GM19452 (cell line): Measurements from ENCODE around the gene PTTG2.
"Not testable (repeated sequence)": the region's sequence is repeated elsewhere in the genome, so short reads cannot be mapped to it uniquely, and the experiment has no call there.

ENCODE experiments used
- ATAC-seq: cut with Tn5 transposase; IDR thresholded peaks from one replicate; pipeline ENCODE4 v1.9.1; 2021; ENCODE audit not compliant: unreplicated experiment

The PTTG2 gene

GRCh38 chr4:37953620-37954293 lies 6.4 kb upstream of the PTTG2 start:
- ATAC-seq: no peak

GRCh38 chr4:37956941-37957340 lies 3.3 kb upstream of the PTTG2 start:
- ATAC-seq: no peak

GRCh38 chr4:37958932-37959331 lies 1.3 kb upstream of the PTTG2 start:
- no peak for ATAC-seq

- no peak for ATAC-seq
Observed at GRCh38 chr4:37960679-37961450, 667 bp downstream of the PTTG2 start.

GRCh38 chr4:37964734-37965457 lies 4.7 kb downstream of the PTTG2 start:
- no peak for ATAC-seq

DNA sequence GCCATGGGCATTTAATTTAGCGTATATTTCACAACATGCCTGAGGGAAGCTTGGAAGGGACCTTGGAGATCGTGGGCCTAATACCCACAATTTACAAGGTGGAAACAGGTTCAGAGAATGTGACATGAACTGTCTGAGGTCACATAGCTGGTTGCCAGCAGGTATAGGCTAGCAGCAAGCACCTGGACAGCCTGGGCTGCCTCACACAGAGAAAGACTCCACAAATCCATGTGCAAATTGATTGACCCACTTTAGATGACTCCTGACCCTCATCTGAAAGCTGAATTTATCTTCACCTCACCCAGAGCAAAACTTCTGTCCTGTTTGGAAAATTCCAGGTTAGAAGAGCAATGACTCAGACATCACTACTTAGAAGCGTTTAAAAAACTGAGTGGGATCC lies 5.8 kb downstream of the PTTG2 start:
- no peak for ATAC-seq

DNA sequence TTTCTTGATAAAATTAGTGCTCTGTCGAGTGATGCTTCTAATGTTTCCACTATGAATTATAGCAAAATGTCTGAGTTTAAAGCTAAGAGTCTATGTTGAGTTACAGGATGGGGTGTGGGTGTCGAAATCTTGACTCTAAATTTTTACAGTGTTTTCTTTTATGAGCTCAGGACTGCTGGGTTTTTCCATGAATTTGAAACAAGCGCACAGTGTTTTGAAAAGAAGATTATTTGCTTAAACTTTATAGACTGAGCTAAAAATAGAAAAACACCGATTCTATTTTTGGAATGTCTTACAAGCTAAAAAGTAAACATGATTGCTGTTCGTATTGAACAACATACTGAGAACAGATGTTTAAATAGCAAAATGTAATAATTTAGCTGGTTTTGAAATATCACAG lies 7.5 kb downstream of the PTTG2 start:
- no peak for ATAC-seq

DNA sequence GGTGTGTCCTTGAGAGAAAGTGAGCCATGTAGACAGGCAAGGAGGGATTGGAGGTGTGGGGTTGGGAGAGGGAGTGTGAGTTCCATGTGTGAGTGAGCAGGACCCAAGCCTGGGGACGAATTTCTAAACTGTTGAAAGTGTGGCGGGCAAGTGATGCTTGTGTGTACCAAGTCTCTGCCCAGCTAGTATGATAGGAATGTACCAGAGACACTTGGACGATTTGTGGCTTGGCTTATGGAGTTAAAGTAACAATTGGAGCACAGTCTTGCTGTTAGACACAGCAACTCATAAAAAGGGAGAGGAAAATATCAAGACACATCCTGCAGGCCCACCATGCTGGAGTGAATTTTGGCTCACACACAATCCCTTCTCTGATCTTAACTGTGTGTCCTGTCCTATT lies 8.5 kb downstream of the PTTG2 start:
- ATAC-seq: no peak

GRCh38 chr4:37970702-37971101 lies 10.5 kb downstream of the PTTG2 start:
- no peak for ATAC-seq

DNA sequence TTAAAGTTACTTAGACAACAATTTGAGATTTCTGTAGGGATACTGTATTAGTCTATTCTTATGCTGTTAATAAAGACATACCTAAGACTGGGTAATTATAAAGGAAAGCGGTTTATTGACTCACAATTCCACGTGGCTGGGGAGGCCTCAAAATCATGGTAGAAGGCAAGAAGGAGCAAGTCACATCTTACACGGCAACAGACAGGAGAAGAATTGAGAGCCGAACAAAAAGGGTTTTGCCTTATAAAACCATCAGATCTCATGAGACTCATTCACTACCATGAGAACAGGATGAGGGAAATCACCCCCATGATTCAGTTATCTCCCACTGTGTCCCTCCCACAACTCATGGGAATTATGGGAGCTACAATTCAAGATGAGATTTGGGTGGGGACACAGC lies 11.0 kb downstream of the PTTG2 start:
- ATAC-seq: no peak

DNA sequence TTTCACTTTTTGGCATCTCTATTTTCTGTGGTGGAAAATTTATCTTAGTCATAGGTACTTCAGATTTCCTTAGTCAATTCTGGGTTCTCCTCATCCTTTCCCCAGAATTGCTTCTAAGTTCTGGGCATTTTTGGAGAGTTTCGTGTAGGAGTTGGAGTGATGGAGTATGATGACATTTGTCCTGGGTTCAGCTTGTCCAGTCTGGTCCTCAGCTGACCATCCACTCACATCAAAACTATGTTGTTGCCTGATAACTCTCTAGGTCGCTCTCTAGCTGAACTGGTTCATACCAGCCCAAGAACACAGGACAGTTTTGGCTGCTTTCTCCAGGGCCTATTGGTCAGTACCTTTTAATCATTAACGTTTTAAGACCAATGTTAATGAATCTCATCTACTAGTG lies 13.2 kb downstream of the PTTG2 start:
- ATAC-seq: no peak

DNA sequence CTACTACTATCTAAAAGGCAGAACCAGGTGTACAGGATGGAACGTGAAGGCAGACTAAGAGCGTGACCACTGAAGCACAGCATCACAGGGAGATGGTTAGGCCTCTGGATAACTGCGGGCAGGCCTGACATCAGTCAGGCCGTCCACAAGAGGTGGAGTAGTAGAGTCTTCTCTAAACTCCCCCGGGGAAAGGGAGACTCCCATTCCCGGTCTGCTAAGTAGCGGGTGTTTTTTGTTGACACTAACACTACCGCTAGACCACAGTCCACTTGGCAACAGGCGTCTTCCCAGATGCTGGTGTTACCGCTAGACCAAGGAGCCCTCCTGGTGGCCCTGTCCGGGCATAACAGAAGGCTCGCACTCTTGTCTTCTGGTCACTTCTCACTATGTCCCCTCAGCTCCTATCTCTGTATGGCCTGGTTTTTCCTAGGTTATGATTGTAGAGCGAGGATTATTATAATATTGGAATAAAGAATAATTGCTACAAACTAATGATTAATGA lies 15.2 kb downstream of the PTTG2 start:
- not testable (repeated sequence) for ATAC-seq

DNA sequence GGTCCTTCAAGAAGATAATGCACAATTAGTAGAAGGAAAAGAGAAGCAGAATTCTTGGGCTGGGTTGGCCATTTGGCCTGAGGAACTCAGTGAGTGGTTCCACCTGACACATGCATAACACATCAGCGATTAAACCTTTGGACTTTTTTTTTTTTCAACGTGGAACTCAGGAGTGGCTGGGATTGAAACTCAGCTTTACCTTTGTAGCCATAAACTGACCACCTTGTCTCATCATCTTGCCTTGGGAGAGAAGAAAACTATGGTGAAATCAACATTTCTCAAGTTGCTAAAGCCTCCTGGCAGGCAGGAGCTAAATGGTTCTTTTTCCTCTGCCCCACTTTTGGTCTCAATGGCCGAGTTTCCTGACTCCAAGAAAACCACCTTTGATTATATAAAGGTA lies 16.3 kb downstream of the PTTG2 start:
- no peak for ATAC-seq

- ATAC-seq: peak; percentile 73
Observed at GRCh38 chr4:37976991-37977470, 16.8 kb downstream of the PTTG2 start.

GRCh38 chr4:37977471-37978247 lies 17.5 kb downstream of the PTTG2 start:
- ATAC-seq: peak; percentile 64

- peak; percentile 46 for ATAC-seq
Observed at GRCh38 chr4:37978248-37978924, 18.2 kb downstream of the PTTG2 start.

GRCh38 chr4:37980246-37980645 lies 20.0 kb downstream of the PTTG2 start:
- no peak for ATAC-seq

DNA sequence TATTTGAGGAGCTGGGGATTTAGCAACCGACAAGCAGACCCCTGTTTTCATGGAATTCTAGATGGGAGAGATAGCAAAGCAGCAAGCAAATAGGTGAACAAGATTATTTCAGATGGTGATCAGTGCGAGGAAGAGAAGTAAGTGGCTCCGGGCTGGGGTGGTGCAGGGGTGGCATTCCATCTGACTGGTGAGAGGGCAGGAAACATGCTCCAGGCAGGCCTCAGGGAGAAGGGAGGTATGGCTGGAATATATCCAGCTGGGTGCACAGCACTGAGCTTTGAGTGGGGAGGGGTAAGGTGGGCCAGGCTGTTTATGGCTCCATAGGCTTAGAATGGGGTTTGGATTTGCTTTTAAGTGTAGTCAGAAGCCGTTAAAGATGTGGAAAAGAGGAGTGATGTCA lies 21.2 kb downstream of the PTTG2 start:
- no peak for ATAC-seq

DNA sequence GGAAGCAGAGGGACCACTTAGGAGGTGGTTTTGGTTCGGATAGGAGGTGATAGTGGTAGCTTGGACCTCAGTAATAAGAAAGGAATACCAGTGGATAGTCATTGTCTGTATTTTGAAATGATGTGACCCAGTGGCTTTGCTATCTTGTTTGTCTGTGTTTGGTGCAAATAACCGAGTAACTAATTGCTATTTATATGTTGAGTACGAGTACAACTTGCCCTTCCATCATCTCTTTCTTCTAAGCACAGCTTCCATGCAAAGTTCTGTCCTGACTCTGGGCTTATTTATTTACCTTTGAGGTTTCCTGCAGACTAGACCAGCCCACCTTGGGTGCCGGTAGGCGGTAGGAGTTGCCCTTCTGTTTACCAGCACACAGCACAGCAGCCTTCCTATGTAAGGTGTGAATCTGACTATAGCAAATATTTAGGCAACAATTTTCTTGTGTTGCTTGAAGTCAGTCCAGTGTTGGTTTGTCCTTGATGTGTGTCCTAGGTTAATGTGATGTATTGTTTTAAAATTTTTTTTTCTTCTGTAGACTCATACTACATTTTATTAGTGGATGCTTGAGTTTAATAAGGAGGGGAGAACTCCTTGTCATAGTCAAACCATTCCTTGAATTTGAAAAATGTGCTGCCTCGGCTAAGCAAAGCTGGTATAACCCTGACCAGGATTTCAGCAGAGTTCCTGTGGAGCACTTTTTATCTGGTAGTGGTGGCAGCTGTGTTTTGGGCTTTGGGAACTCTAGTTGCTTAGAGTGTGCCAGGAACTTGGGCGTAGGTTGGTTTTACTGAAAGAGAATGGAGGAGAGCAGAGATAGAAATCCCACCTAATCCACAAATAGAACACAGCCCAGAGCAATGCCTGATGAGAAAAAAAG lies 21.9 kb downstream of the PTTG2 start:
- ATAC-seq: no peak
